ENCODE results near the gene SHANK3.

SHANK3 gene

DNA sequence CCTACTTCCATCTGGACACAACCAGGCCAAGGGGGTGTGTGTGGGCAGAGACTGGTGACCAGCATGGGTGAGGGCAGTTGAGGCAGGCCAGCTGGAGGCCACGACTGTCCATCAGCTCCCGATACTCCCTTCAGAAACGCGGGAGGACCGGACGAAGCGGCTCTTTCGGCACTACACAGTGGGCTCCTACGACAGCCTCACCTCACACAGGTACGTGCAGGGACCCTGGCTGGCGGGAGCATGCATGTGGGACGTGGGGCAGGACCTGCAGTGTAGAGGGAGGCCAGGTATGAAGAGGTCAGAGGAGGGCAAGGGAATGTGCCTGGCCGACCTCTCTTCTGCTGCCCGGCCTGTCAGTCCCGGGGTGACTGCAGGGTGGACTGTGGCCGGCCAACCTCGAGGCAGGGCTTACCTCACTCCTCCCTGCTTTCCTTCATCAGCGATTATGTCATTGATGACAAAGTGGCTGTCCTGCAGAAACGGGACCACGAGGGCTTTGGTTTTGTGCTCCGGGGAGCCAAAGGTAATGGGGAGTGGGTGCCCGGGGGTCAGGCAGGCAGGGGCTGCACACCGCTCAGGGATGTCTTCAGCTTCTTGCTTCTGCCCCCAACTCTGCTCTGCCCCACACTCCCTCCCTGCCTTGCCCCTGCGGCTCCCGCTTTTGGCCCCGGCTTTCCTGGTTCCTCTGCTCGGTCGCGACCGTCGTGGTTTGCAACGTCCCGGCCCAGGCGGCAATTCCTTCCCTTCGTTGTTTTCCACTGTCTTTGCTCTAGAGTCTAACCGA, 31.3 kb downstream of the SHANK3 start:
- Histone ChIP-seq H3K9me3 (ENCODE audit: control insufficient read depth, low read depth, low read length) (no peaks in the 10 kb centered on the region), H3K27ac (ENCODE audit: low read length) (no peak overlapping the region), H3K4me3 (ENCODE audit: low read length) (no peak overlapping the region), H3K36me3 (ENCODE audit: control insufficient read depth, low read depth, low read length) (no peaks in the 10 kb centered on the region), H3K4me1 (ENCODE audit: control insufficient read depth, low read depth, low read length) (peaks cover 3% of the 10 kb centered on the region), H3K27me3 (ENCODE audit: control insufficient read depth, insufficient read depth, low read length) (peaks cover 3% of the 10 kb centered on the region), H3K9ac (ENCODE audit: low read length) (no peak overlapping the region)

GRCh38 chr22:50704510-50705218, 32.0 kb downstream of the SHANK3 start:
- Histone ChIP-seq H3K36me3 (ENCODE audit: control insufficient read depth, low read depth, low read length) (no peaks in the 10 kb centered on the region), H3K9me3 (ENCODE audit: control insufficient read depth, low read depth, low read length) (no peaks in the 10 kb centered on the region), H3K27ac (ENCODE audit: low read length) (no peak overlapping the region), H3K4me1 (ENCODE audit: control insufficient read depth, low read depth, low read length) (peaks cover 3% of the 10 kb centered on the region), H3K9ac (ENCODE audit: low read length) (no peak overlapping the region), H3K4me3 (ENCODE audit: low read length) (no peak overlapping the region), H3K27me3 (ENCODE audit: control insufficient read depth, insufficient read depth, low read length) (no peaks in the 10 kb centered on the region)

- no peak overlapping the region for H3K4me3 ChIP-seq (ENCODE audit: low read length)
- no peaks in the 10 kb centered on the region for H3K9me3 ChIP-seq (ENCODE audit: control insufficient read depth, low read depth, low read length)
- H3K36me3 ChIP-seq (ENCODE audit: control insufficient read depth, low read depth, low read length), result no peaks in the 10 kb centered on the region
- H3K9ac ChIP-seq (ENCODE audit: low read length), result no peak overlapping the region
- no peak overlapping the region for H3K27ac ChIP-seq (ENCODE audit: low read length)
- H3K27me3 ChIP-seq (ENCODE audit: control insufficient read depth, insufficient read depth, low read length), result no peaks in the 10 kb centered on the region
- H3K4me1 ChIP-seq (ENCODE audit: control insufficient read depth, low read depth, low read length), result peaks cover 3% of the 10 kb centered on the region
These were observed 32.6 kb downstream of the SHANK3 start for GRCh38 chr22:50705219-50705691.

GRCh38 chr22:50705851-50706351, 33.3 kb downstream of the SHANK3 start:
- no peaks in the 10 kb centered on the region for H3K36me3 ChIP-seq (ENCODE audit: control insufficient read depth, low read depth, low read length)
- H3K27ac ChIP-seq (ENCODE audit: low read length), result no peak overlapping the region
- no peaks in the 10 kb centered on the region for H3K27me3 ChIP-seq (ENCODE audit: control insufficient read depth, insufficient read depth, low read length)
- no peak overlapping the region for H3K4me3 ChIP-seq (ENCODE audit: low read length)
- no peaks in the 10 kb centered on the region for H3K9me3 ChIP-seq (ENCODE audit: control insufficient read depth, low read depth, low read length)
- H3K4me1 ChIP-seq (ENCODE audit: control insufficient read depth, low read depth, low read length), result peaks cover 3% of the 10 kb centered on the region
- H3K9ac ChIP-seq (ENCODE audit: low read length), result no peak overlapping the region

- Histone ChIP-seq H3K4me3 (ENCODE audit: low read length) (no peak overlapping the region), H3K9ac (ENCODE audit: low read length) (no peak overlapping the region), H3K27me3 (ENCODE audit: control insufficient read depth, insufficient read depth, low read length) (no peaks in the 10 kb centered on the region), H3K4me1 (ENCODE audit: control insufficient read depth, low read depth, low read length) (peaks cover 3% of the 10 kb centered on the region), H3K9me3 (ENCODE audit: control insufficient read depth, low read depth, low read length) (no peaks in the 10 kb centered on the region), H3K36me3 (ENCODE audit: control insufficient read depth, low read depth, low read length) (no peaks in the 10 kb centered on the region), H3K27ac (ENCODE audit: low read length) (no peak overlapping the region)
These were observed 34.0 kb downstream of the SHANK3 start for GRCh38 chr22:50706481-50707125.

GRCh38 chr22:50708474-50708873, 35.9 kb downstream of the SHANK3 start:
- Histone ChIP-seq H3K4me3 (ENCODE audit: low read length) (no peak overlapping the region), H3K36me3 (ENCODE audit: control insufficient read depth, low read depth, low read length) (no peaks in the 10 kb centered on the region), H3K27ac (ENCODE audit: low read length) (no peak overlapping the region), H3K27me3 (ENCODE audit: control insufficient read depth, insufficient read depth, low read length) (no peaks in the 10 kb centered on the region), H3K9me3 (ENCODE audit: control insufficient read depth, low read depth, low read length) (no peaks in the 10 kb centered on the region), H3K9ac (ENCODE audit: low read length) (no peak overlapping the region), H3K4me1 (ENCODE audit: control insufficient read depth, low read depth, low read length) (peaks cover 3% of the 10 kb centered on the region)

DNA sequence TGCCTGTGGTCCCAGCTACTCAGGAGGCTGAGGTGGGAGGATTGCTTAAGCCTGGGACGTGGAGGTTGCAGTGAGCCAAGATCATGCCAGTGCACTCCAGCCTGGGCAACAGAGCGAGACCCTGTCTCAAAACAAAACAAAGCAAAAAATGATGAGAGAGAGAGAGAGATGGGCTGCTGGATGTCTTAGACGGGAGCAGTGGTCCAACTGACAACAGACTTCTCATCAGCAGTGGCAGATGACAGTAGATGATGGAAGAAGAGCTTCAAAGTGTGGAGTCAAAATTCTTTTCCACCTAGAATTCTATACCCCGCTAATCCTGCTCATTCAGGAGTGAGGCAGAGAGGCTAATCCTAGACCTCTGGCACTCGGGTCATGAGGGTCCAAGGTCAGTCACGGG, 36.4 kb downstream of the SHANK3 start:
- H3K36me3 ChIP-seq (ENCODE audit: control insufficient read depth, low read depth, low read length), result no peaks in the 10 kb centered on the region
- no peaks in the 10 kb centered on the region for H3K9me3 ChIP-seq (ENCODE audit: control insufficient read depth, low read depth, low read length)
- H3K27ac ChIP-seq (ENCODE audit: low read length), result no peak overlapping the region
- H3K4me1 ChIP-seq (ENCODE audit: control insufficient read depth, low read depth, low read length), result peaks cover 3% of the 10 kb centered on the region
- H3K27me3 ChIP-seq (ENCODE audit: control insufficient read depth, insufficient read depth, low read length), result no peaks in the 10 kb centered on the region
- H3K9ac ChIP-seq (ENCODE audit: low read length), result no peak overlapping the region
- H3K4me3 ChIP-seq (ENCODE audit: low read length), result no peak overlapping the region

DNA sequence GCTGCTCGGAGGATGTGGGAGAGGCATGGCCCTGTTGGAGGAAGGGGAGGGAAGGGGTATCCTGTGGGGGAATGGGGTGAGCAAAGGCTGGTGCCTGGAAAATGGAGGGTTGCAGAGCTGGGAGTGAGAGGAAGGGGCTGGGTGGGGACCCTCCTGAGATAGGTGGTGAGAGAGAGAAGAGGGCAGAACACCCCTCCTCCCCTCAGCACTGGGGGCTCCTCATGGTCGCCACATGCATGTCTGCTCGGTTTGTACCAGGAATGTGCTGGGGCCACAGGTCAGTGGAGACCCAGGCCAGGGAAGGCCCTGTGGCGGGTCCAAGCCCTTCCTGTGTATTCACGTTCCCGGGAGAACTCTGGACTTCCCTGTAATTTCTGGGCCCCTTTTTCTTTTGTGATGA, 37.6 kb downstream of the SHANK3 start:
- no peaks in the 10 kb centered on the region for H3K27me3 ChIP-seq (ENCODE audit: control insufficient read depth, insufficient read depth, low read length)

GRCh38 chr22:50710886-50711285, 38.3 kb downstream of the SHANK3 start:
- H3K9ac ChIP-seq (ENCODE audit: low read length), result no peak overlapping the region
- no peaks in the 10 kb centered on the region for H3K27me3 ChIP-seq (ENCODE audit: control insufficient read depth, insufficient read depth, low read length)
- no peak overlapping the region for H3K4me3 ChIP-seq (ENCODE audit: low read length)
- H3K36me3 ChIP-seq (ENCODE audit: control insufficient read depth, low read depth, low read length), result no peaks in the 10 kb centered on the region
- no peaks in the 10 kb centered on the region for H3K4me1 ChIP-seq (ENCODE audit: control insufficient read depth, low read depth, low read length)
- H3K9me3 ChIP-seq (ENCODE audit: control insufficient read depth, low read depth, low read length), result no peaks in the 10 kb centered on the region
- H3K27ac ChIP-seq (ENCODE audit: low read length), result no peak overlapping the region

More for the DNA sequence above, 37.6 kb downstream of the SHANK3 start:
- Histone ChIP-seq H3K36me3 (ENCODE audit: control insufficient read depth, low read depth, low read length) (no peaks in the 10 kb centered on the region), H3K27ac (ENCODE audit: low read length) (no peak overlapping the region), H3K4me3 (ENCODE audit: low read length) (no peak overlapping the region), H3K9ac (ENCODE audit: low read length) (no peak overlapping the region), H3K9me3 (ENCODE audit: control insufficient read depth, low read depth, low read length) (no peaks in the 10 kb centered on the region), H3K4me1 (ENCODE audit: control insufficient read depth, low read depth, low read length) (no peaks in the 10 kb centered on the region)

DNA sequence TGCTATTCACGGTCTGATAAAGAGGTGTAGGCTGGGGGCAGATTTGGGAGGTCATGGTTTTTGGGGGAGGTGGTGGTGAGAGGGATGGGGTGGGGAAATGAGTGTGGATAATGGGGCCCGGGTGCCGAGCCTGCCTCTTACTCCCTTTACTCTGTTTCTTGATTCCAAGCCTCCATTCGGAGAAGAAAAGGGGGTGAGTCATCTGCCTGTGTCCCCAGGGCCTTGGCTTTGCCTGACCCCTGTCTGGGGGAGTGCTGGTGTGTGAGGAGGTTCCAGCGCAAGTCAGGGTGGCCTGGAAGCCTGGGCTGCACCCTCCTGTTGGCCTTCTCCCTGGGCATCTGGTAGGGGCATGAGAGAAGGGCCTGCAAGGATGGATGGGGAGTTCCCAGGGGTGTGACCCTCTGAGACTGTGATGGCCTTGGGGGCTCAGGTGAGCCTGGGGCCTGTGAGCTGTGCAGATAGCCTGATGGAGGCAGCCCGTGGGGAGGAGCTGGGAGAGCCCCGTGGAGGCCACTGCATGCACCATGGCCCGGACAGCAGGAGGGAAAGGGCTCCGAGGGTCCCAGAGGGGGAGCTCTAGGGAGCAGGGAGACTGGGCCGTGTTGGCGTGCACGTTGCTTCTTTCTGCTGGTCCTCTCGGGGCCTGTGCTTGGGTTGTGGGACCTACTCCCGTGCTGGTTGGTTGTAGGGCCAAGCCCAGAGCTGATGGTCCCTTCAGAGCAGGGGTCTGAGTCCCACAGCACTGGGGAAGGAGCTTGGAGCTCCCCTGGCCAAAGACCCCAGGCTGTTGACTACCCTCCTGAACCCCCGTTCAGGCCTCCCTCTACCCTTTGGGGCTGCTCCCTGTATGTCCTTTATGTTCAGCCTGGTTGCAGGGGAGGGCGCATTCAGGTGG, 39.1 kb downstream of the SHANK3 start:
- no peak overlapping the region for H3K9ac ChIP-seq (ENCODE audit: low read length)
- H3K36me3 ChIP-seq (ENCODE audit: control insufficient read depth, low read depth, low read length), result no peaks in the 10 kb centered on the region
- no peaks in the 10 kb centered on the region for H3K9me3 ChIP-seq (ENCODE audit: control insufficient read depth, low read depth, low read length)
- no peak overlapping the region for H3K4me3 ChIP-seq (ENCODE audit: low read length)
- H3K27me3 ChIP-seq (ENCODE audit: control insufficient read depth, insufficient read depth, low read length), result no peaks in the 10 kb centered on the region
- H3K4me1 ChIP-seq (ENCODE audit: control insufficient read depth, low read depth, low read length), result no peaks in the 10 kb centered on the region
- no peak overlapping the region for H3K27ac ChIP-seq (ENCODE audit: low read length)
